H1 (cell line): Measurements from ENCODE around the gene GPR150. TPM values are rescaled to one million over a fixed set of nuclear protein-coding genes. Genes with fewer than 3 reads are reported as not detected.

Experiments
- CTCF ChIA-PET: fragments of 300-600 bp; sonication (Branson Sonifier 250); formaldehyde crosslinking; loops from one replicate; lab custom pipeline; 2021; ENCODE audit not compliant: partially characterized antibody; lab: Charles Lee
- POLR2A ChIA-PET: fragments of 300-600 bp; sonication (Branson Sonifier 250); formaldehyde crosslinking; loops from one replicate; lab custom pipeline; 2021; ENCODE audit warnings: inconsistent platforms; ENCODE audit not compliant: partially characterized antibody; lab: Charles Lee
- DNase-seq, 2 experiments: peaks; one replicate each; pipeline versions ENCODE4 v3.0.0 to v3.0.0-alpha.2; 2010 to 2022; ENCODE audit warnings: low spot score in 2 of 2, low read depth in 1 of 2, mixed read lengths in 1 of 2
- FAIRE-seq: peaks from 2 replicates; lab custom pipeline; 2011; peaks lifted over from hg19 to GRCh38; lab: Jason Lieb, UNC
- H2AFZ ChIP-seq: 2 replicates; pipeline ENCODE4 v1.8.1; 2012; ENCODE audit warnings: low read length, inconsistent platforms
- H2AK5ac ChIP-seq: 2 replicates; pipeline ENCODE4 v1.6.1; 2013; ENCODE audit warnings: low read depth, low read length
- H2BK120ac ChIP-seq: replicated peaks from 2 replicates; pipeline ENCODE3; 2013; ENCODE audit warnings: low read depth, low read length, inconsistent platforms
- H2BK12ac ChIP-seq: 2 replicates; pipeline ENCODE4 v1.6.1; 2013; ENCODE audit warnings: low read depth, low read length
- H2BK15ac ChIP-seq: 2 replicates; pipeline ENCODE4 v1.6.1; 2013; ENCODE audit warnings: low read length
- H2BK20ac ChIP-seq: 2 replicates; pipeline ENCODE4 v1.6.1; 2013; ENCODE audit warnings: low read length
- H2BK5ac ChIP-seq: 2 replicates; pipeline ENCODE4 v1.6.1; 2013; ENCODE audit warnings: low read depth, low read length
- H3K14ac ChIP-seq: 2 replicates; pipeline ENCODE4 v1.6.1; 2013; ENCODE audit warnings: inconsistent platforms; ENCODE audit not compliant: insufficient read length
- H3K18ac ChIP-seq: 2 replicates; pipeline ENCODE4 v1.6.1; 2013; ENCODE audit warnings: low read length; ENCODE audit errors: extremely low read depth
- H3K23ac ChIP-seq: 2 replicates; pipeline ENCODE4 v1.6.1; 2013; ENCODE audit warnings: inconsistent platforms; ENCODE audit not compliant: insufficient read length
- H3K23me2 ChIP-seq: 2 replicates; pipeline ENCODE4 v1.6.1; 2013; ENCODE audit warnings: low read depth, low read length
- H3K27ac ChIP-seq: 2 replicates; pipeline ENCODE4 v1.6.1; 2011; ENCODE audit warnings: low read depth, low read length, inconsistent platforms
- H3K27me3 ChIP-seq, 4 experiments: replicated peaks in 1 of 4; 1 replicate in 1 of 4; 2 replicates in 3 of 4; pipeline versions ENCODE4 v1.6.1 to v1.8.1; 2011 to 2013; ENCODE audit warnings: low read length in 3 of 4, mild to moderate bottlenecking in 3 of 4, inconsistent platforms in 2 of 4, mixed read lengths in 2 of 4, moderate library complexity in 1 of 4; ENCODE audit not compliant: control insufficient read depth in 3 of 4, insufficient read depth in 3 of 4; ENCODE audit errors: extremely low read depth in 1 of 4
- H3K36me3 ChIP-seq, 4 experiments: 2 replicates each; pipeline versions ENCODE4 v1.6.1 to v1.8.1; 2011 to 2013; ENCODE audit warnings: mild to moderate bottlenecking in 4 of 4, low read length in 3 of 4, moderate library complexity in 2 of 4, control low read depth in 1 of 4, inconsistent platforms in 1 of 4; ENCODE audit not compliant: insufficient read depth in 4 of 4, control insufficient read depth in 2 of 4
- H3K4ac ChIP-seq: replicated peaks from 2 replicates; pipeline ENCODE3; 2013; ENCODE audit warnings: low read length, low read depth, mixed read lengths, inconsistent platforms; ENCODE audit not compliant: insufficient read length
- H3K4me1 ChIP-seq, 4 experiments: replicated peaks in 1 of 4; 1 replicate in 1 of 4; 2 replicates in 3 of 4; pipeline versions ENCODE4 v1.6.1 to v1.8.1; 2011 to 2013; ENCODE audit warnings: low read length in 3 of 4, inconsistent platforms in 2 of 4, mixed read lengths in 1 of 4; ENCODE audit not compliant: insufficient read depth in 4 of 4, control insufficient read depth in 3 of 4
- H3K4me2 ChIP-seq, 2 experiments: 2 replicates each; pipeline versions ENCODE4 v1.6.1 to v1.8.1; 2011 to 2013; ENCODE audit warnings: low read depth in 2 of 2, low read length in 2 of 2, control low read depth in 1 of 2, inconsistent platforms in 1 of 2, mild to moderate bottlenecking in 1 of 2; ENCODE audit not compliant: insufficient read depth in 1 of 2
- H3K4me3 ChIP-seq, 4 experiments: fragments of 200-600, 300-600 bp in 1 of 4; sonication (generic), shearing (Covaris generic), sonication (Bioruptor Twin) in 1 of 4; 2 replicates each; pipeline versions ENCODE4 v1.5.1 to v1.8.1; 2011 to 2016; ENCODE audit warnings: low read length in 4 of 4, low read depth in 3 of 4, control low read depth in 2 of 4, inconsistent platforms in 2 of 4, mild to moderate bottlenecking in 2 of 4, mixed read lengths in 1 of 4, moderate library complexity in 1 of 4; ENCODE audit not compliant: insufficient read depth in 2 of 4; ENCODE audit errors: extremely low read depth in 1 of 4
- H3K56ac ChIP-seq: replicated peaks from 2 replicates; pipeline ENCODE3; 2013; ENCODE audit warnings: low read depth, mild to moderate bottlenecking, mixed read lengths, low read length, inconsistent platforms; ENCODE audit not compliant: insufficient read length
- H3K79me1 ChIP-seq: 2 replicates; pipeline ENCODE4 v1.6.1; 2013; ENCODE audit warnings: low read depth, low read length, control low read depth
- H3K79me2 ChIP-seq, 2 experiments: 2 replicates each; pipeline versions ENCODE4 v1.6.1 to v1.8.1; 2012 to 2013; ENCODE audit warnings: low read length in 2 of 2, mild to moderate bottlenecking in 2 of 2, inconsistent platforms in 1 of 2; ENCODE audit not compliant: insufficient read depth in 2 of 2, control insufficient read depth in 1 of 2
- H3K9ac ChIP-seq, 4 experiments: replicated peaks in 1 of 4; 1 replicate in 1 of 4; 2 replicates in 3 of 4; pipeline versions ENCODE4 v1.6.1 to v1.8.1; 2011 to 2013; ENCODE audit warnings: low read depth in 3 of 4, low read length in 3 of 4, control low read depth in 2 of 4, mild to moderate bottlenecking in 2 of 4, moderate library complexity in 2 of 4, inconsistent platforms in 1 of 4; ENCODE audit errors: extremely low read depth in 1 of 4
- H3K9me3 ChIP-seq, 2 experiments: 2 replicates each; pipeline versions ENCODE4 v1.6.1 to v1.8.1; 2012 to 2013; ENCODE audit warnings: mild to moderate bottlenecking in 2 of 2, moderate library complexity in 2 of 2, control low read depth in 1 of 2, inconsistent platforms in 1 of 2, low read depth in 1 of 2, low read length in 1 of 2, mixed read lengths in 1 of 2; ENCODE audit not compliant: insufficient read depth in 2 of 2
- H4K20me1 ChIP-seq, 2 experiments: replicated peaks in 1 of 2; 2 replicates each; pipeline versions ENCODE3 to v1.8.1; 2011 to 2013; ENCODE audit warnings: inconsistent platforms in 2 of 2, low read length in 2 of 2, mild to moderate bottlenecking in 1 of 2; ENCODE audit not compliant: insufficient read depth in 2 of 2, control insufficient read depth in 1 of 2
- H4K5ac ChIP-seq: 2 replicates; pipeline ENCODE4 v1.6.1; 2013; ENCODE audit warnings: low read length, low read depth, mixed read lengths, inconsistent platforms; ENCODE audit not compliant: insufficient read length
- H4K8ac ChIP-seq: 2 replicates; pipeline ENCODE4 v1.8.0; 2013; ENCODE audit warnings: mild to moderate bottlenecking, moderate library complexity, low read length, inconsistent platforms; ENCODE audit not compliant: insufficient read depth; ENCODE audit errors: extremely low read depth
- H4K91ac ChIP-seq: replicated peaks from 2 replicates; pipeline ENCODE3; 2013; ENCODE audit warnings: low read length, mixed read lengths, inconsistent platforms; ENCODE audit not compliant: insufficient read length
- CREB1 ChIP-seq: IDR thresholded peaks from 2 replicates; pipeline ENCODE4 v1.6.1; 2012; ENCODE audit warnings: inconsistent platforms
- PHF8 ChIP-seq: fragments of 200-600 bp; sonication (generic); conservative IDR thresholded peaks from 2 replicates; pipeline ENCODE4 v1.7.1; 2012; ENCODE audit warnings: low read depth, mild to moderate bottlenecking, inconsistent platforms, low read length, moderate library complexity
- YY1 ChIP-seq: IDR thresholded peaks from 2 replicates; pipeline ENCODE4 v1.6.1; 2011; ENCODE audit warnings: low read depth, mild to moderate bottlenecking, low read length
- WGBS, 2 experiments: shearing (Covaris generic) in 1 of 2; methylation state at CpG; one replicate each; pipeline versions ENCODE4 v1.1.6 to v1.1.7; 2013 to 2015; ENCODE audit warnings: low lambda C conversion rate in 2 of 2, mixed read lengths in 2 of 2, inconsistent platforms in 1 of 2, low coverage in 1 of 2, missing lambda C conversion rate in 1 of 2; ENCODE audit not compliant: insufficient replicate concordance in 2 of 2, insufficient coverage in 1 of 2, insufficient read length in 1 of 2; ENCODE audit errors: extremely low coverage in 1 of 2, missing lambda C conversion rate in 1 of 2; 5-methylcytosine and 5-hydroxymethylcytosine counted together
- polyA plus RNA-seq, 7 experiments: library from polyadenylated mRNA; depleted of rRNA in 3 of 7; stranded (reverse) in 5 of 7; unstranded in 2 of 7; fragments of >200 nt in 5 of 7; fragments of 200-250 nt in 2 of 7; gene quantifications; 1 replicate in 5 of 7; 2 replicates in 1 of 7; 4 replicates in 1 of 7; pipeline versions ENCODE4 v1.2.1 to v1.2.3, GENCODE V29; 2011 to 2013; ENCODE audit warnings: missing spikeins in 2 of 7, mixed read lengths in 2 of 7
- total RNA-seq: library from RNA; stranded (reverse); fragmentation: NEBNext Ultra II Directional; extraction: Animal tissue kit (Norgen Biotek cat#: 25700); gene quantifications from 2 replicates; pipeline ENCODE4 v1.2.1, GENCODE V29; 2021
- TF ChIP-seq, protein P1 (sequence below): IDR thresholded peaks from 2 replicates; pipeline ENCODE4 v1.6.1; 2011; ENCODE audit warnings: low read depth, mild to moderate bottlenecking, low read length; ENCODE audit not compliant: insufficient read depth

GPR150 gene
- total and polyA plus RNA-seq, 2 of the 8 experiments (the other 6 are each of a cell fraction or from before 2014, with no cell fraction given), result 0.14 TPM; not detected in 1

DNA sequence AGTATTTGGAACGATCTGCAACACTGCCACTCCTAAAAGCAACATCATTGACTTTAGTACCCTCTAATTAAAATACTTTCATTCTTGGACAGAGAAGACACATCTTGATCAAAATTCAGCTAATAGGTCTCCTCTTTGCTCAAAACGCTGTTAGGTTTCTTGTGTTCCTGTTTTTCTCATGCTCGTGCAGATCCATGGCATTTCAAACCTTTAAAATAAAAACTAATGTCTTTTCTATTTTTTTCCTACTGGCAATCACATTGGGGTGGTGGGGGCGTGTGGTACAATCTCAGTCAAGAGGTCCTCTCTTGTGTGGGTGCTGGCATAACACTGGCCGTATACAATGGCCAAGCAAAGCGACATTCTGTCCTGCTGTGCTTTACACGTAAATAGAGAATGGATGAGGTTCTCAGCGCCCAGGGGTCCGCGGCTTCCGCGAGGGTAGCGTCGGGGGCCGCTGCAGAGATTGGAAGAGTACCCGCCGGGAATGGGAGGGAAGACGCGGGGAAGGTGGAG lies 315 bp upstream of the GPR150 start:
- Histone ChIP-seq H2AK5ac (no peak overlapping the region), H4K8ac (no peak overlapping the region), H2BK5ac (no peak overlapping the region), H4K20me1 (no peaks in the 10 kb centered on the region), H3K27me3 (peaks cover 10 to 49% (median 39%) of the 10 kb centered on the region in 4 experiments), H2BK12ac (no peak overlapping the region), H4K5ac (no peak overlapping the region), H3K23me2 (peaks cover 15% of the 10 kb centered on the region), H3K27ac (no peak overlapping the region), H3K4me3 (peak overlapping the region; percentile 28 to 60 (median 40); a peak in 7 of 8 replicates), H3K4ac (no peak overlapping the region), H3K14ac (no peak overlapping the region), H3K9me3 (no peaks in the 10 kb centered on the region), H3K79me1 (no peaks in the 10 kb centered on the region), H2BK15ac (no peak overlapping the region), H2BK120ac (no peak overlapping the region), H3K23ac (no peak overlapping the region), H3K56ac (no peak overlapping the region), H2BK20ac (no peak overlapping the region), H3K9ac (no peak overlapping the region), H3K18ac (peak overlapping the region; percentile 15; the same call in 1 of the 2 replicates), H3K4me2 (peak overlapping the region; percentile 91 to 95), H4K91ac (no peak overlapping the region), H2AFZ (0 out of 2 replicates have a peak overlapping the region, but pooled peaks have one; percentile 62), H3K4me1 (peaks cover 6 to 13% (median 9%) of the 10 kb centered on the region in 4 experiments), H3K36me3 (no peaks in the 10 kb centered on the region), H3K79me2 (no peaks in the 10 kb centered on the region)
- TF ChIP-seq PHF8 (no peak), YY1 (no peak), CREB1 (no peak)
- TF ChIP-seq, protein P1, sequence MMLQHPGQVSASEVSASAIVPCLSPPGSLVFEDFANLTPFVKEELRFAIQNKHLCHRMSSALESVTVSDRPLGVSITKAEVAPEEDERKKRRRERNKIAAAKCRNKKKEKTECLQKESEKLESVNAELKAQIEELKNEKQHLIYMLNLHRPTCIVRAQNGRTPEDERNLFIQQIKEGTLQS, result no peak
- 12% methylated on average over 19 of the region's 19 CpGs; no CpG with 5 or more reads in 1 of the 2 experiments for WGBS, 2 experiments
- CTCF ChIA-PET, result interaction anchor here (1.2 kb wide), 1 partner anchor 228 kb away, joined by 3 read pairs; no protein-coding TSS in a partner anchor
- no peak for DNase-seq
- no peak for FAIRE-seq
- POLR2A ChIA-PET, result no interaction called here
